Measurements from ENCODE around the gene TAF8. TPM values are rescaled to one million over a fixed set of nuclear protein-coding genes. Genes with fewer than 3 reads are reported as not detected.

TAF8 gene
- total and polyA plus RNA-seq, 10 of the 15 experiments (the other 5 are each of a cell fraction or from before 2014, with no cell fraction given), result 11.7 to 30.9 (median 19.9) TPM

GRCh38 chr6:42021847-42022754 lies 28.2 kb upstream of the TAF8 start (continued):
- TF ChIP-seq CTCF (IDR thresholded peaks at IDR 0.05 in 2 of 3, conservative IDR thresholded peaks at IDR 0.05 in 1 of 3; ENCODE audit: control insufficient read depth in 2 of 3, extremely low read depth in 1 of 3, insufficient read depth in 1 of 3, low read depth in 3 of 3, low read length in 3 of 3), result peak in 1 of 3 experiments; percentile 4; a peak in 1 of 6 replicates
- TF ChIP-seq RUNX3 (IDR thresholded peaks at IDR 0.05; ENCODE audit: low read length), result peak; percentile 72
- no peak for TF ChIP-seq TARDBP (IDR thresholded peaks at IDR 0.05; ENCODE audit: borderline replicate concordance)
- no peak for TF ChIP-seq TCF7 (IDR thresholded peaks at IDR 0.05; ENCODE audit: borderline replicate concordance)
- no peak for TF ChIP-seq CHD2 (IDR thresholded peaks at IDR 0.05; ENCODE audit: borderline replicate concordance, low read depth, low read length)
- peak; percentile 40; the same call in 1 of the 2 replicates for TF ChIP-seq SPI1 (IDR thresholded peaks at IDR 0.05; ENCODE audit: borderline replicate concordance, insufficient read depth, low read depth, low read length)
- TF ChIP-seq CREM (IDR thresholded peaks at IDR 0.05; ENCODE audit: low read depth), result peak; percentile 31; the same call in 1 of the 2 replicates
- peak; percentile 49; the same call in 1 of the 2 replicates for TF ChIP-seq POLR2A (IDR thresholded peaks at IDR 0.05; ENCODE audit: low read depth, low read length)
- TF ChIP-seq MYB (IDR thresholded peaks at IDR 0.05; ENCODE audit: borderline replicate concordance, low read depth, low read length), result no peak
- no peak for TF ChIP-seq NFXL1 (IDR thresholded peaks at IDR 0.05; ENCODE audit: borderline replicate concordance)
- 0 out of 2 replicates have a peak, but pooled peaks have one; percentile 5 for TF ChIP-seq PAX5 (IDR thresholded peaks at IDR 0.05; ENCODE audit: borderline replicate concordance, low read depth, low read length)
- peak; percentile 51; the same call in 1 of the 2 replicates for TF ChIP-seq ZNF687 (IDR thresholded peaks at IDR 0.05)
- peak; percentile 82; the same call in 1 of the 2 replicates for TF ChIP-seq TCF3 (IDR thresholded peaks at IDR 0.05; ENCODE audit: borderline replicate concordance, insufficient read depth, low read depth, low read length)
- TF ChIP-seq BHLHE40 (IDR thresholded peaks at IDR 0.05; ENCODE audit: borderline replicate concordance in 1 of 2, low read depth in 2 of 2, low read length in 1 of 2), result peak in 1 of 2 experiments; percentile 35; a peak in 1 of 4 replicates
- TF ChIP-seq EED (IDR thresholded peaks at IDR 0.05; ENCODE audit: low read depth), result peak; percentile 42; the same call in 1 of the 2 replicates
- TF ChIP-seq TAF1 (IDR thresholded peaks at IDR 0.05; ENCODE audit: borderline replicate concordance, low read depth, low read length), result no peak

Measured in GM12878 (cell line).